RPMI8226 (cell line): Measurements from ENCODE around the gene TENT4A.
A peak's percentile ranks its signal among the peaks of the same experiment; 100 is the strongest.

Experiments
- DNase-seq: peaks from one replicate; pipeline ENCODE4 v3.0.0-alpha.2; 2015

The TENT4A gene

GRCh38 chr5:6775571-6775970 is 62.3 kb downstream of the TENT4A start:
- no peak for DNase-seq

DNA sequence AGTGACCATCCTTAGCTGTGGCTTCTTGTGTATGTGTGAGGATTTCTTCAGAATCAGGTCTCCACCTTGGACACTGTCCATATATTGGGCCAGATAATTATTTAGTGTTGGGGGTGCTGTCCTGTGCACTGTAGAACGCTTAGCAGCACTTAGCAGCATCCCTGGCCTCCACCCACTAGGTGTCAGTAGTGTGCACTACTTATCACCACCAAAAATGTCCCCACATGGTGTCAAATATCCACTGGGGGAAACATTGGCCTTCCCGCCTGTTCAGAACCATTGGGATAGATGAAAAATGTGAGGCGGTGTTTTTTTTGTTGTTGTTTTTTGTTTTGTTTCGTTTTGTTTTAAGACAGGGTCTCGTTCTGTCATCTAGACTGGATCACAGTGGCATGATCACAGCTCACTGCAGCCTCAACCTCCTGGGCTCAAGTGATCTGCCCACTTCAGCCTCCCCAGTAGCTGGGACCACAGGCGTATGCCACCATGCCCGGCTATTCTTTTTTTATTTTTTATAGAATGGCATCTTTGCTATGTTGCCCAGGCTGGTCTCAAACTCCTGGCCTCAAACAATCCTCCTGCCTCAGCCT is 67.7 kb downstream of the TENT4A start:
- peak; percentile 37 for DNase-seq

DNA sequence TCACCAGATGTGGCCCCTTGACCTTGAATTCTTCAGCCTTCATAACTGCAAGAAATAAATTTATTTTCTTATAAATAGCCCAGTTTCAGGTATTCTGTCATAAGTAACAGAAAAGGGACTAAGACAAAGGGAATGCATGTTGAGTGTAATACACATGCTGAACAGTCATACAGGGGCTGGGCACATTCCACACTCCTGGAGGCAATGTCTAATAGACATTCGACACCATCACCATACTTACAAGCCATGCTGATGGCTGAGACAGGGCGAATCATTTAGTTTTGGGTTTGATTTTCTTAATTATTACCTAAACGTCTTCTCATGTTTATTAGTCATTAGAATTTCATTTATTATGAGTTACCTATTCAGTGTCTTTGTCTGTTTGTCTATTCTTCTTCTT is 68.5 kb downstream of the TENT4A start:
- no peak for DNase-seq

GRCh38 chr5:6783787-6784186 is 70.6 kb downstream of the TENT4A start:
- no peak for DNase-seq

GRCh38 chr5:6784481-6784880 is 71.2 kb downstream of the TENT4A start:
- no peak for DNase-seq

GRCh38 chr5:6785161-6785860 is 72.1 kb downstream of the TENT4A start:
- no peak for DNase-seq

DNA sequence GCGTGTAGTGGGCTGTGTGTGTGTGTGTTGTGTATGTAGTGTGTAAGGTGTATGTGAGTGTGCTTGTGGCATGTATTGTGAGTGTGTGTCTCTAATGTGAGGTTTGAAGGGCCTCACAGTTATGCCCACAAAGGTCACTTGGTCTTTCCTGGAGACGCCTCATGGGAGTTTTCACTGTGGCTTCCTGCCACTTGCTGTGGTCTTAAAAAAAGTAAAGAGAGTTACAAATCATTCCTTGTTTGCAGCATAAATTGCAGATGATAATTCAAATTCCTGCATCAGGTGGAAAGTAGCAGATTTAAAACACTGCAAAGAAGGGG is 72.6 kb downstream of the TENT4A start:
- DNase-seq = no peak

- DNase-seq = no peak
Observed at GRCh38 chr5:6786786-6787495, 73.7 kb downstream of the TENT4A start.

DNA sequence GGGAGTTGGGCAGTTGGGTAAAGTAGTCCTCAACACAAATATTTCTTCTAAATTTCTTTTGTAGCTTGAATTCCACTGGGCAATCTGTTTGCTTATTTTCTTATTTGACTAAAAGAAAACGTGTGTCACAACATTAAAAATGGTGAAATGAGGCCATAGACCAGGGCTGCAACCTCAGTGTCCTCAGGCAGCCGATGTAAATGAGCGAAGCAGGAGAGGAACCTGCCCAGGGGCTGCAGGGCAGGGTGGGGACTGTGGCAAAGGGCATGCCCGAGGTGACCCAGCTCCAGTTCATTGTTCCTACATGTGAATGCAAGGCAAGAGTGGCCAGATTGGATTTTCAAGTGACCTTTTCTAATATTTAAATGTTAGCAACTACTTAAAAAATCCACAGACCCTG is 74.7 kb downstream of the TENT4A start:
- no peak for DNase-seq

DNA sequence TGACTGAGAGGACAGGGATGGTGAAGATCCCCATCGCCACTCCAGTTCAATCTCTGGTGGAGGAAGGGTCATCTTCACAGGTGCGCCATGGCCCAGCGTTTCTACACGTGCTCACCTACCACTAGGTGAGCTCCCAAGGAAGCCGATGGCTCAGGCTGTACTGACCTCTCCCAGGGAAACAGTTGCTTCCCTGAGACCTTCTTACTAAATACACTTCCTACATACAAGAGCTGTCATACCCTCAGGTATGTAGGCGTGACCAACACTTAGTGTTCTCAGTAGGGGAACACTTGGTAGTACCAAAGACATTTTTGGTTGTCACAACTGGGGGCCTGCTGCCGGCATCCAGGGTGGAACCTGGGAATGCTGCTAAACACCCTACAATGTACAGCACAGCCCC is 75.2 kb downstream of the TENT4A start:
- DNase-seq = no peak

- no peak for DNase-seq
Observed at GRCh38 chr5:6788956-6789649, 75.9 kb downstream of the TENT4A start.

DNA sequence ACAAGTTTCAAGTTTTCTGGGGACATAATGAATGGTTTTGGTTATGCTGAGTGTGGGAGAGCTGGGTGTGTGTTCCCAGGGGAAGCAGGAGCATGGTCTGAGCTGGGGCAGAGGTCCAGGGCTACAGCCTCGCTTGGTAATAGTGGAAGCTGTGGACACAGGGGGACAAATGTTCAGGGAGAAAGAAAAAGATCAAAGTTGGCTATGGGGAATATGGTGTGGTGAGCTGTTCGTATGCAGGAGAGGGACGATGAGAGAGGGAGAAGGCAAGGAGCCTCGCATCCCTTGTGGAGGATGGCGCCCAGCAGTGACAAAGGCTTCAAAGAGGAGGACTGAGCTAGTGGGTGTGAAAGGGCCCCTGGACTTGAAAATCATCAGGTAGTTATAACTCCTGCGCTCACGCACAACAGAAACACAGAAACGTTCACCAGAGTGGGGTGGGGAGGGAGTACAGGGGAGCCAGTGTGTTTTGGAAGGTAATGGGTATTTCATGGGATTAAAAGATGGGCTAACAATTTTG is 77.2 kb downstream of the TENT4A start:
- no peak for DNase-seq

DNA sequence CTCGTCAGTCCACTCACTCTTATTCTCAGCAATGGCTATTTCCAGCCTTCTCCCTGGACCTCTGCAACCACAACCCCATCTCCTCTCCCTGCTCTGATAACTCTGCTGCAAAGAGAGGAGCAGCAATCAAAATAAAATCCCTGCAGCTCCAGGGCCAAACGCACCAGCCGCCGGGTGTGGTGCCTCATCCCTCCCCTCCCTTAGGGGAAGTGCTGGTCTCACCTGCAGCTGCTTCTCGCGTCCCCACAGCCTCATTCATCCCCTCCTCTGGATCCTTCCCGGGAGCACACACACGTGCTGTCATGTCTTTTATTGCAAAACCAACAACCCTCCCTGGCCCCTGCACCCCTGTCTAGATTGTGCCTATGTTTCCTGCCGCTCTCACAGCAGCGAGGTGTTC is 77.8 kb downstream of the TENT4A start:
- no peak for DNase-seq

GRCh38 chr5:6792376-6792775 is 79.1 kb downstream of the TENT4A start:
- DNase-seq = no peak

GRCh38 chr5:6792911-6793471 is 79.8 kb downstream of the TENT4A start:
- no peak for DNase-seq

GRCh38 chr5:6801236-6801635 is 88.0 kb downstream of the TENT4A start:
- no peak for DNase-seq

GRCh38 chr5:6803981-6804550 is 90.8 kb downstream of the TENT4A start:
- DNase-seq = no peak

- no peak for DNase-seq
Observed at GRCh38 chr5:6804766-6805501, 91.7 kb downstream of the TENT4A start.

- DNase-seq = no peak
Observed at GRCh38 chr5:6805841-6806240, 92.6 kb downstream of the TENT4A start.
